Measurements from ENCODE around the gene MVD. TPM values are rescaled to one million over a fixed set of nuclear protein-coding genes. Genes with fewer than 3 reads are reported as not detected.

The MVD gene
- total RNA-seq, 1 donor from 2014 or later: 196 TPM

DNA sequence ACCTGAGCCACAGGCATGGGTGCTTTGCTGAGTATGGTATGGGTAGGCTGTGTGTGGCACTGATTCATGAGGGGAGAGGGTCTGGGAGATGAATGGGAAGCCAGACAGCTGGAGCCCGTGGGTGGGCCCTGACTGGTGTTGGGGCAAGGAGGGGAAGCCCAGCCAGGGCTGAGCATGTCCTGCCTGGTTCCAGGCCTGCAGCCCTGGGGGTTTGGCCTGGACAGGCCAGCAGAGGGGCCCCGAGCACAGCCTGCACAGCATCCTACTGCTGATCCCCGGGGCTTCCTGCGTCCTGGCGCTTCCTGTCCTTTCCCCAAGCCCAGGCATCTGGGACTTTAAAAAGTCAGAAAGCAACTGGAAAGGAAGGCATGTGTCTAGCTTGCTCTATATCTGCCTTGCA lies 4.6 kb upstream of the MVD start:
- Mint-ChIP-seq H3K4me1 (peaks cover 17% of the 10 kb centered on the region), H3K4me3 (peak overlapping the region; percentile 8), H3K27ac (ENCODE audit: unreplicated experiment) (no peak overlapping the region), H3K9me3 (no peaks in the 10 kb centered on the region), H3K27me3 (ENCODE audit: low read depth) (no peaks in the 10 kb centered on the region), H3K36me3 (ENCODE audit: low read depth) (no peaks in the 10 kb centered on the region)
- DNase-seq (ENCODE audit: low read depth, low spot score): no peak
- TF ChIP-seq, protein P1, sequence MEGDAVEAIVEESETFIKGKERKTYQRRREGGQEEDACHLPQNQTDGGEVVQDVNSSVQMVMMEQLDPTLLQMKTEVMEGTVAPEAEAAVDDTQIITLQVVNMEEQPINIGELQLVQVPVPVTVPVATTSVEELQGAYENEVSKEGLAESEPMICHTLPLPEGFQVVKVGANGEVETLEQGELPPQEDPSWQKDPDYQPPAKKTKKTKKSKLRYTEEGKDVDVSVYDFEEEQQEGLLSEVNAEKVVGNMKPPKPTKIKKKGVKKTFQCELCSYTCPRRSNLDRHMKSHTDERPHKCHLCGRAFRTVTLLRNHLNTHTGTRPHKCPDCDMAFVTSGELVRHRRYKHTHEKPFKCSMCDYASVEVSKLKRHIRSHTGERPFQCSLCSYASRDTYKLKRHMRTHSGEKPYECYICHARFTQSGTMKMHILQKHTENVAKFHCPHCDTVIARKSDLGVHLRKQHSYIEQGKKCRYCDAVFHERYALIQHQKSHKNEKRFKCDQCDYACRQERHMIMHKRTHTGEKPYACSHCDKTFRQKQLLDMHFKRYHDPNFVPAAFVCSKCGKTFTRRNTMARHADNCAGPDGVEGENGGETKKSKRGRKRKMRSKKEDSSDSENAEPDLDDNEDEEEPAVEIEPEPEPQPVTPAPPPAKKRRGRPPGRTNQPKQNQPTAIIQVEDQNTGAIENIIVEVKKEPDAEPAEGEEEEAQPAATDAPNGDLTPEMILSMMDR (conservative IDR thresholded peaks at IDR 0.05): no peak

DNA sequence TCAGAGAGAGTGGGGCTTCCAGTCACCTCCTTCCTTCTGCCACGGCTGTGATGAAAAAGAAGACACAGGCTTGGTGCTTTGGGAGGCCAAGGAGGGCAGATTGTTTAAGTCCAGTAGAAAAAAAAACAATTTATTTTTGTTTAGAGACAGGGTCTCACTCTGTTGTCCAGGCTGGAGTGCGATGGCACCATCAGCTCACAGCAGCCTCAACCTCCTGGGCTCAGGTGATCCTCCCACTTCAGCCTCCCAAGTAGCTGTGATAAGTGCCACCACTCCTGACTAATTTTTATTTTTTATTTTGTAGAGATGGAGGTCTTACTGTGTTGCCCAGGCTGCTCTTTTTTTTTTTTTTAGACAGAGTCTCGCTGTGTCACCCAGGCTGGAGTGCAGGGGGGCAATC lies 2.7 kb upstream of the MVD start:
- no peaks in the 10 kb centered on the region for H3K36me3 Mint-ChIP-seq (ENCODE audit: low read depth)
- no peak overlapping the region for H3K27ac Mint-ChIP-seq (ENCODE audit: unreplicated experiment)

DNA sequence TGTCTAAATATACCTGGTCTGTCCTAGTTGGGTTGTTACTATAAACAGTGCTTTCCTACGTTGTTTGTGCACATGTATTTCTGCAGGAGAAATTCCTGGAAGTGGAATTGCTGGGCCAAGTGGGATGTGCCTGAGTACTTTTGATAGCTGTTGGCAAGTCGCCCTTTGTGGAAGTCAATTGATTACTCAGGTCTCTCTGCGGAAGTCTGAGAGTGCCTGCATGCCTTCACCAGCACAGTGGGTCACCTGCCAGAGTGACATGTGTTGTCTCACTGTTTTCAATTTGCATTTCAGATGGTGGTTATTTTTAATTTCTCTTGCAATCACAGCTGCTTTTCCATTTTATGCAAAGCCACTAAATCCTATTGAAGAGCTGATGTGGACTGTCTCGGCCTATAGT lies 2.3 kb upstream of the MVD start:
- Mint-ChIP-seq H3K9me3 (no peaks in the 10 kb centered on the region), H3K4me1 (peaks cover 29% of the 10 kb centered on the region), H3K36me3 (ENCODE audit: low read depth) (no peaks in the 10 kb centered on the region), H3K4me3 (peak overlapping the region; percentile 78), H3K27me3 (ENCODE audit: low read depth) (no peaks in the 10 kb centered on the region), H3K27ac (ENCODE audit: unreplicated experiment) (no peak overlapping the region)
- no peak for DNase-seq (ENCODE audit: low read depth, low spot score)
- TF ChIP-seq, protein P1 (conservative IDR thresholded peaks at IDR 0.05): no peak

More for the DNA sequence above, 2.7 kb upstream of the MVD start:
- no peak for DNase-seq (ENCODE audit: low read depth, low spot score)
- Mint-ChIP-seq H3K4me3 (peak overlapping the region; percentile 78), H3K27me3 (ENCODE audit: low read depth) (no peaks in the 10 kb centered on the region), H3K4me1 (peaks cover 29% of the 10 kb centered on the region), H3K9me3 (no peaks in the 10 kb centered on the region)
- TF ChIP-seq, protein P1 (conservative IDR thresholded peaks at IDR 0.05): no peak

DNA sequence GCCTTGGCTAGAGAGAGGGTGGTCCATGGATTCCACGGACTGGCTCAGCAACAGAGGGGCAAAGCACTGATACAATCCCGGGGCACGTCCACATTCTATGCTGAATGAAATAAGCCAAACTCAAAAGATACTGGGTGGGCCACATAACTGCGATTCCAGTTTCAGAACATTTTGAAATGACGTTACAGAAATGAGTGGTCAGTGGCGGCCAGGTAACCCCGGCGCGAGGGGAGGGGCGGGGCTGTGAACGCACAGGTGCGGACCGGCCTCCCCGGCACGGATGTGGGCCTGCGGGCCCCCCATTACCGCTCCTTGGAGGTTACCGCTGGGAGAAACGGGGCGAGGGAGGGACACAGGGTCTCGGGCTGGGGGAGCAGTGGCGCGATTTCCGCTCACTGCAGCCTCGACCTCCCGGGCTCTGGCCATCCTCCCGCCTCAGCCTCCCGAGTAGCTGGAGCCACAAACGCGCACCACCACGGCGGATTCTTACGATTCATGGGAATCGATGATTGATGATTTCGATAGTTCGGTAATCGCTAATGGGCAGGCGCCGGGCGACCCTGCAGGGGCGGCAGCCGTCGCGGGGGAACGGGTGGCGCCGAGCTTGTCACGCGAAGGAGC lies 559 bp downstream of the MVD start:
- H3K27ac Mint-ChIP-seq (ENCODE audit: unreplicated experiment): no peak overlapping the region
- TF ChIP-seq, protein P1 (conservative IDR thresholded peaks at IDR 0.05): no peak

DNA sequence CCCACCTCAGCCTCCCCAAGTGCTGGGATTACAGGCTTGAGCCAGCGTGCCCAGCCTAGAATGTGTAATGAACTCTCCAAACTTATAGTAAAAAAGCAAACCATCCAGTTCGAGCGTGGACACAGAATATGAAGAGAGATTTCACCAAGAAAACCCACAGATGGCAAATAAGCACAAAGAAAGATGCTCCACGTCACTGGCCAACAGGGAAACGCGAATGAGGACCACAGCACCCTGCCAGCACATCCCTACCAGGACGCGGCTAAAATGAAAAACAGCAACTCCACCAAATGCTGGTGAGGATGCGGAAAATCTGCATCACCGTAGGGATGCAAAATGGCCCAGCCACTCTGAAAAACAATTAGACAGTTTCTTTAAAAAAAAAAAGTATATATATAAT lies 1.4 kb downstream of the MVD start:
- no peak for DNase-seq (ENCODE audit: low read depth, low spot score)
- TF ChIP-seq, protein P1 (conservative IDR thresholded peaks at IDR 0.05): no peak

More for the DNA sequence above, 559 bp downstream of the MVD start:
- Mint-ChIP-seq H3K9me3 (no peaks in the 10 kb centered on the region), H3K4me3 (peak overlapping the region; percentile 92), H3K4me1 (peaks cover 24% of the 10 kb centered on the region), H3K27me3 (ENCODE audit: low read depth) (no peaks in the 10 kb centered on the region), H3K36me3 (ENCODE audit: low read depth) (no peaks in the 10 kb centered on the region)
- DNase-seq (ENCODE audit: low read depth, low spot score): no peak

More for the DNA sequence above, 1.4 kb downstream of the MVD start:
- H3K9me3 Mint-ChIP-seq: no peaks in the 10 kb centered on the region
- H3K4me1 Mint-ChIP-seq: peaks cover 22% of the 10 kb centered on the region
- H3K4me3 Mint-ChIP-seq: peak overlapping the region; percentile 92
- no peaks in the 10 kb centered on the region for H3K36me3 Mint-ChIP-seq (ENCODE audit: low read depth)
- H3K27me3 Mint-ChIP-seq (ENCODE audit: low read depth): no peaks in the 10 kb centered on the region
- H3K27ac Mint-ChIP-seq (ENCODE audit: unreplicated experiment): no peak overlapping the region
